PC-3 (cell line): ENCODE results near the gene GPD1.

ENCODE experiments used
- EZH2 ChIP-seq: fragments of 300-600 bp; sonication (generic); IDR thresholded peaks from one replicate; pipeline ENCODE4 v1.6.1; 2017; ENCODE audit warnings: antibody characterized with exemption, mild to moderate bottlenecking, low read length; ENCODE audit not compliant: unreplicated experiment
- TF ChIP-seq, protein P1 (sequence below): fragments of 300-600 bp; sonication (generic); conservative IDR thresholded peaks from 2 replicates; pipeline ENCODE4 v1.5.1; 2017; ENCODE audit warnings: antibody characterized with exemption, low read depth, mild to moderate bottlenecking, low read length

DNA sequence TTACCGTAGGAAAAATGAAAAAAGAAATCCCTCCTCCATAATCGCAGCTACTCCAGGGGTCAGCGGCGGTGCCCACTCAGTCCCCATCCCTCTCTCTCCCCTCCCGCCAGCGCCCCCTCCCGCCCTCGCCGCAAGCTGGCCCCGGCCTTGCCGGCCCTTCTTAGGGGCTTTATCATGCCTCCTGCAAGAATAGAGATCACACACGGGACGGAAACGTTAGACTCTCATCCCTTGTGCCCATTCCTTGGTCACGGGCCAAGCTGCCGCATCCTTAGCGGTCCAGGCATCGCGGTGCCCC, 7.5 kb downstream of the GPD1 start:
- TF ChIP-seq, protein P1, sequence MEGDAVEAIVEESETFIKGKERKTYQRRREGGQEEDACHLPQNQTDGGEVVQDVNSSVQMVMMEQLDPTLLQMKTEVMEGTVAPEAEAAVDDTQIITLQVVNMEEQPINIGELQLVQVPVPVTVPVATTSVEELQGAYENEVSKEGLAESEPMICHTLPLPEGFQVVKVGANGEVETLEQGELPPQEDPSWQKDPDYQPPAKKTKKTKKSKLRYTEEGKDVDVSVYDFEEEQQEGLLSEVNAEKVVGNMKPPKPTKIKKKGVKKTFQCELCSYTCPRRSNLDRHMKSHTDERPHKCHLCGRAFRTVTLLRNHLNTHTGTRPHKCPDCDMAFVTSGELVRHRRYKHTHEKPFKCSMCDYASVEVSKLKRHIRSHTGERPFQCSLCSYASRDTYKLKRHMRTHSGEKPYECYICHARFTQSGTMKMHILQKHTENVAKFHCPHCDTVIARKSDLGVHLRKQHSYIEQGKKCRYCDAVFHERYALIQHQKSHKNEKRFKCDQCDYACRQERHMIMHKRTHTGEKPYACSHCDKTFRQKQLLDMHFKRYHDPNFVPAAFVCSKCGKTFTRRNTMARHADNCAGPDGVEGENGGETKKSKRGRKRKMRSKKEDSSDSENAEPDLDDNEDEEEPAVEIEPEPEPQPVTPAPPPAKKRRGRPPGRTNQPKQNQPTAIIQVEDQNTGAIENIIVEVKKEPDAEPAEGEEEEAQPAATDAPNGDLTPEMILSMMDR, result no peak
- TF ChIP-seq EZH2, result no peak
